Activated T-cell treated with anti-CD3 and anti-CD28 coated beads for 1 hour (primary cell): Measurements from ENCODE around the gene OR52I2.
A peak's percentile ranks its signal among the peaks of the same experiment; 100 is the strongest.

Source experiments
- DNase-seq: peaks from one replicate; pipeline ENCODE4 v3.0.0-alpha.2; 2020; ENCODE audit warnings: low read depth

The OR52I2 gene

GRCh38 chr11:4607781-4608666 lies 26.5 kb downstream of the OR52I2 start, which contains the start of gene TRIM68:
Gene TRIM68 (minus strand): TSS chr11:4608231. CDS start chr11:4605504, 2,727 bp downstream.
- DNase-seq: peak; percentile 90

- DNase-seq: no peak
These were observed 28.9 kb downstream of the OR52I2 start for GRCh38 chr11:4610258-4610935.

- no peak for DNase-seq
These were observed 30.4 kb downstream of the OR52I2 start for GRCh38 chr11:4611986-4612385.

GRCh38 chr11:4615856-4616444 lies 34.4 kb downstream of the OR52I2 start:
- no peak for DNase-seq

- no peak for DNase-seq
These were observed 38.0 kb downstream of the OR52I2 start for GRCh38 chr11:4619514-4619913.

GRCh38 chr11:4626207-4627099 lies 44.9 kb downstream of the OR52I2 start:
- no peak for DNase-seq

GRCh38 chr11:4636136-4636535 lies 54.6 kb downstream of the OR52I2 start:
- DNase-seq: no peak

- DNase-seq: peak; percentile 58
These were observed 55.6 kb downstream of the OR52I2 start, which contains the start of gene OR51D1 for GRCh38 chr11:4636962-4637661. Gene OR51D1 (plus strand): TSS chr11:4637477. CDS start chr11:4639791, 2,314 bp downstream.

- no peak for DNase-seq
These were observed 56.1 kb downstream of the OR52I2 start for GRCh38 chr11:4637662-4638047.

- DNase-seq: no peak
These were observed 58.4 kb downstream of the OR52I2 start for GRCh38 chr11:4639931-4640330.

- DNase-seq: no peak
These were observed 60.0 kb downstream of the OR52I2 start for GRCh38 chr11:4641501-4641900.

GRCh38 chr11:4642043-4642442 lies 60.5 kb downstream of the OR52I2 start:
- no peak for DNase-seq
